Measurements from ENCODE around the gene FYB1. TPM values are rescaled to one million over a fixed set of nuclear protein-coding genes. Genes with fewer than 3 reads are reported as not detected.

FYB1 gene
- polyA plus RNA-seq, 1 experiment: 0.01 TPM

- H3K27ac ChIP-seq (ENCODE audit: low read depth, low read length): no peak overlapping the region
- no peaks in the 10 kb centered on the region for H3K27me3 ChIP-seq (ENCODE audit: control insufficient read depth, insufficient read depth, low read length)
- no peaks in the 10 kb centered on the region for H3K9me3 ChIP-seq (ENCODE audit: control insufficient read depth, insufficient read depth, low read length)
- DNase-seq (ENCODE audit: low read depth, low spot score): no peak
- CTCF ChIA-PET: interaction anchor here (0.8 to 1.0 kb wide), 2 partner anchors 39 to 98 kb away, joined by 3 to 5 read pairs; no protein-coding TSS in a partner anchor
- H3K4me3 ChIP-seq (ENCODE audit: low read depth, low read length): no peak overlapping the region
- no peak for TF ChIP-seq CTCF (IDR thresholded peaks at IDR 0.05; ENCODE audit: low read depth, low read length)
- POLR2A ChIA-PET: no interaction called here
Measured at GRCh38 chr5:39178861-39179260, 40.5 kb downstream of the FYB1 start.

GRCh38 chr5:39178171-39178570, 41.2 kb downstream of the FYB1 start:
- H3K27ac ChIP-seq (ENCODE audit: low read depth, low read length): no peak overlapping the region
- CTCF ChIA-PET: interaction anchor here (0.8 kb wide), 1 partner anchor 98 kb away, joined by 3 read pairs; no protein-coding TSS in a partner anchor
- H3K27me3 ChIP-seq (ENCODE audit: control insufficient read depth, insufficient read depth, low read length): no peaks in the 10 kb centered on the region

GRCh38 chr5:39177631-39177964, 41.8 kb downstream of the FYB1 start:
- ChIA-PET POLR2A (no interaction called here), CTCF (interaction anchor here (1.7 kb wide), 1 partner anchor 106 kb away, joined by 4 read pairs; no protein-coding TSS in a partner anchor)
- DNase-seq (ENCODE audit: low read depth, low spot score): no peak
- Histone ChIP-seq H3K27ac (ENCODE audit: low read depth, low read length) (no peak overlapping the region), H3K4me3 (ENCODE audit: low read depth, low read length) (no peak overlapping the region), H3K9me3 (ENCODE audit: control insufficient read depth, insufficient read depth, low read length) (no peaks in the 10 kb centered on the region), H3K27me3 (ENCODE audit: control insufficient read depth, insufficient read depth, low read length) (no peaks in the 10 kb centered on the region)
- TF ChIP-seq CTCF (IDR thresholded peaks at IDR 0.05; ENCODE audit: low read depth, low read length): no peak

More at GRCh38 chr5:39178171-39178570, 41.2 kb downstream of the FYB1 start:
- POLR2A ChIA-PET: no interaction called here
- Histone ChIP-seq H3K9me3 (ENCODE audit: control insufficient read depth, insufficient read depth, low read length) (no peaks in the 10 kb centered on the region), H3K4me3 (ENCODE audit: low read depth, low read length) (no peak overlapping the region)
- DNase-seq (ENCODE audit: low read depth, low spot score): no peak
- TF ChIP-seq CTCF (IDR thresholded peaks at IDR 0.05; ENCODE audit: low read depth, low read length): no peak

GRCh38 chr5:39176759-39177630, 42.4 kb downstream of the FYB1 start:
- Histone ChIP-seq H3K9me3 (ENCODE audit: control insufficient read depth, insufficient read depth, low read length) (no peaks in the 10 kb centered on the region), H3K27me3 (ENCODE audit: control insufficient read depth, insufficient read depth, low read length) (no peaks in the 10 kb centered on the region), H3K4me3 (ENCODE audit: low read depth, low read length) (no peak overlapping the region), H3K27ac (ENCODE audit: low read depth, low read length) (no peak overlapping the region)
- CTCF ChIA-PET: interaction anchor here (1.7 kb wide), 1 partner anchor 106 kb away, joined by 4 read pairs; no protein-coding TSS in a partner anchor
- POLR2A ChIA-PET: no interaction called here
- TF ChIP-seq CTCF (IDR thresholded peaks at IDR 0.05; ENCODE audit: low read depth, low read length): no peak
- no peak for DNase-seq (ENCODE audit: low read depth, low spot score)

- Histone ChIP-seq H3K9me3 (ENCODE audit: control insufficient read depth, insufficient read depth, low read length) (no peaks in the 10 kb centered on the region), H3K4me3 (ENCODE audit: low read depth, low read length) (no peak overlapping the region), H3K27ac (ENCODE audit: low read depth, low read length) (no peak overlapping the region), H3K27me3 (ENCODE audit: control insufficient read depth, insufficient read depth, low read length) (no peaks in the 10 kb centered on the region)
- ChIA-PET CTCF (interaction anchor here (0.6 kb wide), 1 partner anchor 95 kb away, joined by 4 read pairs; no protein-coding TSS in a partner anchor), POLR2A (no interaction called here)
- DNase-seq (ENCODE audit: low read depth, low spot score): no peak
- TF ChIP-seq CTCF (IDR thresholded peaks at IDR 0.05; ENCODE audit: low read depth, low read length): no peak
Measured at GRCh38 chr5:39175273-39175955, 43.9 kb downstream of the FYB1 start.

All from AG04450 (cell line).